ENCODE data around the gene DDX59.

DNA sequence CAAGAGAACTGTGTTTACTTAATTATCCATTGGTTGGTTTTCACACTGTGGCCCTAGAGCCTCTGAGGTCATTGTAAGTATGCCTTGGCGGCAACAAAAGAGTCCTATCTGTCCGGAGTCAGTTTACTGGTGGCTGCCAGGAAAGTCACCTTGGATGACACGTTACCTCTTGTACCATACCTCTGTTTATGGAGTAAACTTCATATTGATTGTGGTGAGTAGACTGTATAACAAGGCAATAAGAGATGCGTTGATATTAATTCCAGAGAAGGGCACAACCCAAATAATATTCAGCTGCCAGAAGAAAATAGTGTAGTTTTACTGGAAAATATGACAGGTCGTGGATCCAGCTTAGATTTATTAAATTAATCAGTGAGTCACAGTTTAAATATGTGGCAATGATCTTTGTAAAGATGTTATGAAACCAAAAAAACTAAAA is 28.7 kb downstream of the DDX59 start:
- TF ChIP-seq, protein P1, sequence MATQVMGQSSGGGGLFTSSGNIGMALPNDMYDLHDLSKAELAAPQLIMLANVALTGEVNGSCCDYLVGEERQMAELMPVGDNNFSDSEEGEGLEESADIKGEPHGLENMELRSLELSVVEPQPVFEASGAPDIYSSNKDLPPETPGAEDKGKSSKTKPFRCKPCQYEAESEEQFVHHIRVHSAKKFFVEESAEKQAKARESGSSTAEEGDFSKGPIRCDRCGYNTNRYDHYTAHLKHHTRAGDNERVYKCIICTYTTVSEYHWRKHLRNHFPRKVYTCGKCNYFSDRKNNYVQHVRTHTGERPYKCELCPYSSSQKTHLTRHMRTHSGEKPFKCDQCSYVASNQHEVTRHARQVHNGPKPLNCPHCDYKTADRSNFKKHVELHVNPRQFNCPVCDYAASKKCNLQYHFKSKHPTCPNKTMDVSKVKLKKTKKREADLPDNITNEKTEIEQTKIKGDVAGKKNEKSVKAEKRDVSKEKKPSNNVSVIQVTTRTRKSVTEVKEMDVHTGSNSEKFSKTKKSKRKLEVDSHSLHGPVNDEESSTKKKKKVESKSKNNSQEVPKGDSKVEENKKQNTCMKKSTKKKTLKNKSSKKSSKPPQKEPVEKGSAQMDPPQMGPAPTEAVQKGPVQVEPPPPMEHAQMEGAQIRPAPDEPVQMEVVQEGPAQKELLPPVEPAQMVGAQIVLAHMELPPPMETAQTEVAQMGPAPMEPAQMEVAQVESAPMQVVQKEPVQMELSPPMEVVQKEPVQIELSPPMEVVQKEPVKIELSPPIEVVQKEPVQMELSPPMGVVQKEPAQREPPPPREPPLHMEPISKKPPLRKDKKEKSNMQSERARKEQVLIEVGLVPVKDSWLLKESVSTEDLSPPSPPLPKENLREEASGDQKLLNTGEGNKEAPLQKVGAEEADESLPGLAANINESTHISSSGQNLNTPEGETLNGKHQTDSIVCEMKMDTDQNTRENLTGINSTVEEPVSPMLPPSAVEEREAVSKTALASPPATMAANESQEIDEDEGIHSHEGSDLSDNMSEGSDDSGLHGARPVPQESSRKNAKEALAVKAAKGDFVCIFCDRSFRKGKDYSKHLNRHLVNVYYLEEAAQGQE (IDR thresholded peaks at IDR 0.05; ENCODE audit: low read depth): no peak
- TF ChIP-seq POLR2AphosphoS5 (IDR thresholded peaks at IDR 0.05; ENCODE audit: low read depth, low read length): peak; percentile 71
- 0 out of 2 replicates have a peak, but pooled peaks have one; percentile 5 for TF ChIP-seq RAD21 (IDR thresholded peaks at IDR 0.05; ENCODE audit: low read depth)
- TF ChIP-seq, protein P2, sequence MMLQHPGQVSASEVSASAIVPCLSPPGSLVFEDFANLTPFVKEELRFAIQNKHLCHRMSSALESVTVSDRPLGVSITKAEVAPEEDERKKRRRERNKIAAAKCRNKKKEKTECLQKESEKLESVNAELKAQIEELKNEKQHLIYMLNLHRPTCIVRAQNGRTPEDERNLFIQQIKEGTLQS (IDR thresholded peaks at IDR 0.05): no peak
